Heart left ventricle (tissue), 16 donors: ENCODE data around the gene SPART. TPM values are rescaled to one million over a fixed set of nuclear protein-coding genes. Genes with fewer than 3 reads are reported as not detected.

Experiments used
- ATAC-seq, 4 donors: fragments of 200-7000 bp; cut with Tn5 transposase; one replicate each; pipeline ENCODE4 v1.9.1; 2020 to 2022; ENCODE audit warnings: moderate library complexity in 4 of 4, mild to moderate bottlenecking in 3 of 4, moderate number of reproducible peaks in 1 of 4
- DNase-seq, 5 donors: peaks; one replicate each; pipeline ENCODE4 v3.0.0-alpha.2; 2020
- H3K27ac ChIP-seq, 12 donors: fragments of 200-600 bp; sonication (generic) in 4 of 12; one replicate each; pipeline versions ENCODE4 v1.5.0 to v1.8.0; 2016 to 2022; ENCODE audit warnings: mild to moderate bottlenecking in 2 of 12
- H3K27me3 ChIP-seq, 9 donors: fragments of 200-600 bp; sonication (generic) in 2 of 9; one replicate each; pipeline versions ENCODE4 v1.5.1 to v1.8.0; 2016 to 2022; ENCODE audit warnings: mild to moderate bottlenecking in 3 of 9
- H3K36me3 ChIP-seq, 9 donors: fragments of 200-600 bp; sonication (generic) in 2 of 9; one replicate each; pipeline versions ENCODE4 v1.5.0 to v1.8.0; 2018 to 2022; ENCODE audit warnings: mild to moderate bottlenecking in 2 of 9
- H3K4me1 ChIP-seq, 12 donors: fragments of 200-600 bp; sonication (generic) in 4 of 12; one replicate each; pipeline versions ENCODE4 v1.5.0 to v1.8.0; 2016 to 2022; ENCODE audit warnings: mild to moderate bottlenecking in 3 of 12
- H3K4me3 ChIP-seq, 12 donors: fragments of 200-600 bp; sonication (generic) in 4 of 12; one replicate each; pipeline versions ENCODE4 v1.5.0 to v1.8.0; 2017 to 2022; ENCODE audit warnings: mild to moderate bottlenecking in 9 of 12, moderate library complexity in 4 of 12
- H3K9me3 ChIP-seq, 12 donors: fragments of 200-600 bp; sonication (generic) in 4 of 12; one replicate each; pipeline versions ENCODE4 v1.5.0 to v1.8.0; 2016 to 2022; ENCODE audit warnings: mild to moderate bottlenecking in 1 of 12
- POLR2A ChIP-seq, 2 donors: fragments of 450-650 bp; IDR thresholded peaks; one replicate each; pipeline ENCODE4 v1.6.1; 2017; ENCODE audit warnings: antibody characterized with exemption in 2 of 2, mild to moderate bottlenecking in 2 of 2, moderate library complexity in 2 of 2
- WGBS, 4 donors: extraction: QIAGEN DNeasy Blood & Tissue Kit in 2 of 4; methylation state at CpG; one replicate each; pipeline versions ENCODE4 v1.1.5 to v1.1.7; 2013 to 2018; 5-methylcytosine and 5-hydroxymethylcytosine counted together
- intact Hi-C, 10 donors: fragments of 100-400 bp; cut with DNase I; formaldehyde crosslinking; loops; one replicate each; pipeline versions ENCODE4 v1.11.1 to v1.14.2; 2022
- polyA plus RNA-seq, 2 donors: library from polyadenylated mRNA; stranded (reverse); fragments of 200-250 nt; gene quantifications; one replicate each; pipeline ENCODE4 v1.2.3, GENCODE V29; 2013
- total RNA-seq, 9 donors: library from RNA; depleted of rRNA in 2 of 9; stranded (reverse); fragments of >200 nt in 2 of 9; fragmentation: NEBNext Ultra II Directional in 3 of 9; extraction: Animal tissue kit (Norgen Biotek cat#: 25700) in 3 of 9; gene quantifications; one replicate each; pipeline versions ENCODE4 v1.1.0 to v1.2.4, GENCODE V29; 2016 to 2023
- TF ChIP-seq, protein P1 (sequence below), 12 donors: fragments of 200-600 bp; sonication (generic) in 4 of 12; IDR thresholded peaks; one replicate each; pipeline versions ENCODE4 v1.5.0 to v1.8.0; 2018 to 2022; ENCODE audit warnings: antibody characterized with exemption in 12 of 12, mild to moderate bottlenecking in 5 of 12
- donor health status: ischemic (EF 13 %, LVEDD 7.1; RV severe dilation, severe dysfunction).
- donor health status: healthy with polysubstance abuse.
- donor health status: DM: no; HTN: yes; CAD: no.
- donor health status: DM: no; HTN: no; CAD: no.
- donor health status: ischemic (EF 25% LVEDD 6.9; RV normal size, moderate dysfunction).
- donor health status: ischemic (EF 25% LVEDD 5.7; RV mildly dilated, moderate dysfunction).
- donor health status: healthy.
- donor health status: DM: yes; HTN: yes; CAD: no.
- donor health status: ischemic (EF 35%, LVEDD 5.7; RV mildly dilated, moderate dysfunction).
- donor health status: nonischemic (EF 11% LVEDD 7.7; RV severe dilation, severe dysfunction).
- donor health status: DM: yes; HTN: yes; CAD: no.
- donor health status: PGD.
- donor health status: ischemic (EF 29% LVEDD 5.4; RV normal size, mild dysfunction).
- donor health status: nonischemic (EF 23%, LVEDD 6.1; RV moderate dilation, normal function).

The SPART gene
- total and polyA plus RNA-seq, 11 donors, result 12.5 to 41.5 (median 34.2) TPM

DNA sequence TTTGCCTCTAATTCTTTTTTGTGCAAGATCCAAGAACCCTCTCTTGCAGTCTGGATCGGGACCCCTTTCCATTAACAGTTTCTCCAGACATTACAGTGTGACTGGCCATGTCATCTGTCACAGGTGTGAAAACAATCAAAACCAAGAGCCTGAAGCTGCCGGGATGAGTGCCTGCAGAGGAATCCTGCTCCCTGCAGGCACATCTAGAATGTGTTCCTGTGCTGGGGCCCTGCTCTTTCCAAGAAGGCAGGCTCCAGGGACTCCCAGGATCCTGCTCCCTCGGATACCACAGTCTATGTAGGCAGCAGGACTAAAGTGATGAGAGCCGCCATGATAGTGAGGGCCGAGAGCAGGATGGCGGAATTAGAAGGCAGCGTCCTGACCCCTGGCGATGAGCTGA is 87.4 kb downstream of the SPART start:
- DNase-seq (no peak), ATAC-seq (peak in 1 of 4 donors; percentile 7)
- Histone ChIP-seq H3K4me3 (no peak overlapping the region), H3K9me3 (no peaks in the 10 kb centered on the region), H3K27me3 (no peaks in the 10 kb centered on the region), H3K27ac (no peak overlapping the region), H3K36me3 (no peaks in the 10 kb centered on the region), H3K4me1 (no peaks in the 10 kb centered on the region)
- TF ChIP-seq, protein P1, sequence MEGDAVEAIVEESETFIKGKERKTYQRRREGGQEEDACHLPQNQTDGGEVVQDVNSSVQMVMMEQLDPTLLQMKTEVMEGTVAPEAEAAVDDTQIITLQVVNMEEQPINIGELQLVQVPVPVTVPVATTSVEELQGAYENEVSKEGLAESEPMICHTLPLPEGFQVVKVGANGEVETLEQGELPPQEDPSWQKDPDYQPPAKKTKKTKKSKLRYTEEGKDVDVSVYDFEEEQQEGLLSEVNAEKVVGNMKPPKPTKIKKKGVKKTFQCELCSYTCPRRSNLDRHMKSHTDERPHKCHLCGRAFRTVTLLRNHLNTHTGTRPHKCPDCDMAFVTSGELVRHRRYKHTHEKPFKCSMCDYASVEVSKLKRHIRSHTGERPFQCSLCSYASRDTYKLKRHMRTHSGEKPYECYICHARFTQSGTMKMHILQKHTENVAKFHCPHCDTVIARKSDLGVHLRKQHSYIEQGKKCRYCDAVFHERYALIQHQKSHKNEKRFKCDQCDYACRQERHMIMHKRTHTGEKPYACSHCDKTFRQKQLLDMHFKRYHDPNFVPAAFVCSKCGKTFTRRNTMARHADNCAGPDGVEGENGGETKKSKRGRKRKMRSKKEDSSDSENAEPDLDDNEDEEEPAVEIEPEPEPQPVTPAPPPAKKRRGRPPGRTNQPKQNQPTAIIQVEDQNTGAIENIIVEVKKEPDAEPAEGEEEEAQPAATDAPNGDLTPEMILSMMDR (IDR thresholded peaks at IDR 0.05), result no peak
- TF ChIP-seq POLR2A (IDR thresholded peaks at IDR 0.05), result no peak
- 65 to 75% (median 70%) methylated on average over 8 of the region's 8 CpGs for WGBS, 4 donors
- intact Hi-C loops, result no loop called here

Other genes with a start within 250 kb of the SPART start
- gene DCLK1, start 215.0 kb downstream of the SPART start, total RNA-seq, result 10 to 100 TPM in 6 of 9 donors, 1 to 10 TPM in 3; 6.1 to 15.9 (median 11.6) TPM
- 1 to 10 TPM; 3.4 to 5.2 TPM for gene DCLK1, start 215.0 kb downstream of the SPART start, polyA plus RNA-seq
- 1 to 10 TPM in 2 of 9 donors, under 1 TPM in 3, not detected in 4; 0.23 to 2.9 (median 0.68) TPM for gene SOHLH2, start 131.8 kb downstream of the SPART start, total RNA-seq
- gene SOHLH2, start 131.8 kb downstream of the SPART start, polyA plus RNA-seq, result under 1 TPM; 0.15 to 0.76 TPM
- gene CCDC169, start 48.6 kb downstream of the SPART start, total RNA-seq, result 1 to 10 TPM in 7 of 9 donors, under 1 TPM in 2; 0.20 to 5.7 (median 1.4) TPM
- under 1 TPM; 0.30 to 0.65 TPM for gene CCDC169, start 48.6 kb downstream of the SPART start, polyA plus RNA-seq
- gene CCNA1, start 86.1 kb upstream of the SPART start, total RNA-seq, result 1 to 10 TPM in 1 of 9 donors, under 1 TPM in 6, not detected in 2; 0.15 to 1.1 (median 0.23) TPM
- under 1 TPM; 0.15 to 0.38 TPM for gene CCNA1, start 86.1 kb upstream of the SPART start, polyA plus RNA-seq